GM10248 (cell line): ENCODE data around the gene CAPRIN2.

Experiments used
- CTCF ChIA-PET: fragments of 300-600 bp; sonication (Branson Sonifier 250); formaldehyde crosslinking; extraction: SDS; loops from one replicate; lab custom pipeline; 2021; ENCODE audit warnings: antibody characterized with exemption; lab: Yijun Ruan, JAX
- POLR2A ChIA-PET: fragments of 350-650 bp; sonication (Branson Sonifier 250); formaldehyde crosslinking; extraction: SDS; loops from one replicate; lab custom pipeline; 2020; ENCODE audit warnings: antibody characterized with exemption; lab: Yijun Ruan, JAX
- DNase-seq: peaks from one replicate; pipeline ENCODE4 v3.0.0; 2012; ENCODE audit errors: extremely low spot score
- CTCF ChIP-seq: IDR thresholded peaks from 2 replicates; pipeline ENCODE4 v1.5.1; 2012; ENCODE audit warnings: mild to moderate bottlenecking, low read depth; ENCODE audit errors: extremely low read depth, missing control alignments, control extremely low read depth

CAPRIN2 gene

GRCh38 chr12:30769802-30770201 is 15.1 kb upstream of the CAPRIN2 start:
- POLR2A ChIA-PET = no interaction called here
- DNase-seq = no peak
- CTCF ChIA-PET = interaction anchor here (1.4 to 2.5 kb wide), 2 partner anchors 15 to 38 kb away, joined by 3 to 10 read pairs; partner anchors contain the start of gene CAPRIN2
- no peak for TF ChIP-seq CTCF

DNA sequence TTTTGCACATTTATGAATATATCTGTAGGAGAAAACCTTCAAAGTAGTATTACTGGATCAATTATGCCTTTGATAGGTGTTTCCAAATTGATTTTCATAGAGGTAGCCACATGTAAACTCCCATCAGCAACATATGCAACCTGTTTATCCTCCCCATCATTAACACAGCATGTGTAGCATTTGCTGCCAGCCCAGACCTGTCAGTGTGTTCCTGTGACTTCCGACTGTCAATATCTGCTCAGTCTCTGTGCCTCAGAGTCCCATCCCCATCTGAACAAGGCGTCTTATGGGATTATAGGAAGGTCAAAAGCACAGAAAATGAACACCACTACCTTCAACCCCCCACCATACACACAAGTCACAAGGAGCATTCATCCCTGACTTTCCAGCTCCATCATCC is 9.5 kb upstream of the CAPRIN2 start:
- CTCF ChIA-PET = interaction anchor here (1.3 kb wide), 1 partner anchor 11 kb away, joined by 5 read pairs; no protein-coding TSS in a partner anchor
- POLR2A ChIA-PET = no interaction called here
- TF ChIP-seq CTCF = no peak
- no peak for DNase-seq

- ChIA-PET CTCF (no interaction called here), POLR2A (no interaction called here)
- no peak for TF ChIP-seq CTCF
- no peak for DNase-seq
Observed at GRCh38 chr12:30763053-30763452, 8.3 kb upstream of the CAPRIN2 start.

- POLR2A ChIA-PET = no interaction called here
- TF ChIP-seq CTCF = no peak
- DNase-seq = no peak
- CTCF ChIA-PET = no interaction called here
Observed at GRCh38 chr12:30761730-30762129, 7.0 kb upstream of the CAPRIN2 start.

- no peak for TF ChIP-seq CTCF
- DNase-seq = no peak
- CTCF ChIA-PET = no interaction called here
- POLR2A ChIA-PET = no interaction called here
Observed at GRCh38 chr12:30757316-30757715, 2.6 kb upstream of the CAPRIN2 start.

- no peak for TF ChIP-seq CTCF
- ChIA-PET CTCF (no interaction called here), POLR2A (no interaction called here)
- no peak for DNase-seq
Observed at GRCh38 chr12:30756074-30756473, 1.3 kb upstream of the CAPRIN2 start.

DNA sequence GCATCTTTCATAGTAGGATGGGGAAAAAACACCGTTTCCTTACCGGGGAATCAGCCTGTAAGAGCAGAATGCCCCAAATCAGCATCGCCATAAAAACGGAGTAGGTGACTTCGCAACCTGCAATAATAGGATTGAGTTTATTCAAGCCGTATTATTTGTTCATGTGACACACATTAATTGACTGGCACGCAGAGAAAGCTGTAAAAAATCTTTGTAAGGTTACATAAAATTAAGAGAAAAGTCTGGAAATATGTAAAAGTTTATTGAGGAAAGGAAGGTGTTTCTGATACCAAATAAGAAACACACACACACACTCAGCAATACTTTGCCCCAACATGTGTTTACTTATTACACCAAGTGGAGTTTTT is 628 bp upstream of the CAPRIN2 start:
- DNase-seq = no peak
- CTCF ChIA-PET = interaction anchor here (0.6 to 4.0 kb wide), 8 partner anchors 11 to 92 kb away, joined by 3 to 25 read pairs (median 4); no protein-coding TSS in a partner anchor
- TF ChIP-seq CTCF = no peak
- POLR2A ChIA-PET = no interaction called here
